GM12864 (cell line): ENCODE measurements around the gene ZFTA.

Source experiments
- DNase-seq: peaks from one replicate; pipeline ENCODE4 v3.0.0-alpha.2; 2011; ENCODE audit warnings: low read depth
- H3K4me3 ChIP-seq: 2 replicates; pipeline ENCODE4 v1.5.1; 2011; ENCODE audit warnings: mild to moderate bottlenecking, low read depth, low read length, control low read depth
- CTCF ChIP-seq: IDR thresholded peaks from 2 replicates; pipeline ENCODE4 v1.5.1; 2011; ENCODE audit warnings: low read depth, mild to moderate bottlenecking, moderate library complexity, low read length, control low read depth, inconsistent platforms; ENCODE audit errors: missing control alignments

ZFTA gene

DNA sequence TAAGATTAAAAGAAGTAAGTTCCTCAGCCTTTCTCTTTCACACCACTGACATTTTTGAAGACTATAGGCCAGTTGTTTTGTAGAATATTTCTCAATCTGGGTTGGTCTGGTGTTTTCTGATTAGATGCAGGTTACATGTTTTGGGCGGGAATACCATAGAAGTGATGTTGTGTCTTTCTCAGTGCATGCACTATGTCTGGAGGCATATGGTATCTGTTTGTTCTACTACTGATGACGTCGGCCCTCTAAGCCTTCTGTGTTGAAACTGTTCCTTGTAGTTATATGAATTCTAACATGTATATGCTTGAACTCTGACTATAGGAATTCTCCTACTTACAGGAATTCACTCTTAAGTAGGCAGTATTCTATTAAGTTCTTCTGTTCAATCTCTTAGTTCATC, 21.6 kb downstream of the ZFTA start:
- no peak for DNase-seq
- TF ChIP-seq CTCF, result no peak
- no peak overlapping the region for H3K4me3 ChIP-seq

GRCh38 chr11:63745304-63746170, 23.0 kb downstream of the ZFTA start:
- no peak for DNase-seq
- H3K4me3 ChIP-seq, result no peak overlapping the region
- peak; percentile 13 for TF ChIP-seq CTCF

DNA sequence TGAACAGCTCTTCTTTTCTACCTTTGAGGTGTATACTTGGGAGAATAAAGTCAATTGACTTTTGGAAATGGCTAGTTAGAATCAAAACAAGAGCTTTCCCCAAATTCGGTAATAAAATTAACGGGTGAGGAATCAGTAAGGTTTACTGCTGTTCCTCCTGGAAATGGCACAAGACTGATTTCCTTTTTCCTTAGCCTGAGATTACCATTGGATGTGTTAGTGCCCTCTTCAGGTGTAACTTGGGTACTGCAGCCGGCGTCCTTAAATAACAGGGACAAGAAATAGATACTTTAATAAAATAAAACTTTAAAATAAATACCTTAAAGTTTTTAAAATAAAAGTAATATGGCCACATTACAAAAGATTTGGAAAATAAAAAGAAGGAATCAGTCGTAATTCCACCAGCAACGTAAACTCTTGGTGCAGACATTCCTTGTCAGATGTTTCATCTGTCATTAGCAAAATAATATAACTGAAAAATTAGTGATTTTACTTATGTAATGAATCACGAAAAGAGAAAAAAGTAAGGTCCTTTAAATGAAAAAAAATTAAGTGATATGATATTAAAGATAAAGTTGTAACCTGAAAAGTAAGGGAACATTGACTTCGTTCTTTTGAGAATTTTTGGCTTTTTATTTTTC, 29.7 kb downstream of the ZFTA start:
- DNase-seq, result peak; percentile 33
- H3K4me3 ChIP-seq, result no peak overlapping the region
- TF ChIP-seq CTCF, result peak; percentile 78

GRCh38 chr11:63737718-63738117, 30.9 kb downstream of the ZFTA start:
- H3K4me3 ChIP-seq, result no peak overlapping the region
- DNase-seq, result no peak
- no peak for TF ChIP-seq CTCF

GRCh38 chr11:63736864-63737263, 31.7 kb downstream of the ZFTA start:
- H3K4me3 ChIP-seq, result no peak overlapping the region
- TF ChIP-seq CTCF, result no peak
- DNase-seq, result no peak

DNA sequence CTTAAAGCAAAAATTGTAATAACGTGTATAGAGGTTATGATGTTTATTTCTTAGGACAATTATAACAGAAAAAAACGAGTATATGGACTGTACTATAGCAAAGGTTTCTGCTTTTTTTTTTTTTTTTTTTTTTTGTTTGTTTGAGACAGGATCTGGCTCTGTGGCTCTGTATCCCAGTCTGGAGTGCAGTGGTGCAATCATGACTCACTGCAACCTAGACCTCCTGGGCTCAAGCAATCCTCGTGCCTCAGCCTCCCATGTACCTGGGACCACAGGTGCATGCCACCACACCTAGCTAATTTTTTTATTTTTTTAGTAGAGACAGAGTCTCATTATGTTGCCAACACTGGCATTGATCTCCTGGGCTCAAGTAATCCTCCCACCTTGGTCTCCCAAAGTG, 39.2 kb downstream of the ZFTA start:
- no peak for DNase-seq
- no peak for TF ChIP-seq CTCF
- H3K4me3 ChIP-seq, result no peak overlapping the region

DNA sequence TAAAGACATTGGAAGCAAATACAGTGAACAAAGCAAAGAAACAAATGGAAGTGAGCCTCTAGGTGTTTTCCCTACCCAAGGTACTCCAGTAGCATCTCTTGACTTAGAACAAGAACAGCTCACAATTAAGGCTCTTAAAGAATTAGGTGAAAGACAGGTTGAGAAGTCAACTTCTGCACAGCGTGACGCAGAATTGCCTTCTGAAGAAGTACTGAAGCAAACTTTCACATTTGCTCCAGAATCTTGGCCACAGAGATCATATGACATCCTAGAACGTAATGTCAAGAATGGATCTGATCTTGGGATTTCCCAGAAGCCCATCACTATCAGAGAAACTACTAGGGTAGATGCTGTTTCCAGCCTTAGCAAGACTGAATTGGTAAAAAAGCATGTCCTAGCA, 48.0 kb downstream of the ZFTA start:
- DNase-seq, result no peak
- TF ChIP-seq CTCF, result no peak
- H3K4me3 ChIP-seq, result no peak overlapping the region
